Smooth muscle cell (in vitro differentiated cells): ENCODE data around the gene DNAH3. TPM values are rescaled to one million over a fixed set of nuclear protein-coding genes. Genes with fewer than 3 reads are reported as not detected.
A peak's percentile ranks its signal among the peaks of the same experiment; 100 is the strongest.
"Not testable (repeated sequence)": the region's sequence is repeated elsewhere in the genome, so short reads cannot be mapped to it uniquely, and the experiment has no call there.

Experiments
- DNase-seq: peaks from one replicate; lab custom pipeline; 2025; ENCODE audit not compliant: unreplicated experiment; lab: John Stamatoyannopoulos, UW
- H2AFZ ChIP-seq: fragments of 200-600 bp; sonication (generic); 2 replicates; pipeline ENCODE4 v1.6.0; 2016; ENCODE audit warnings: antibody characterized with exemption, low read depth, mild to moderate bottlenecking
- H3F3A ChIP-seq: fragments of 200-600 bp; sonication (generic); 2 replicates; pipeline ENCODE4 v1.6.0; 2017; ENCODE audit warnings: antibody characterized with exemption, low read depth
- H3K27ac ChIP-seq: fragments of 200-600 bp; sonication (generic); 2 replicates; pipeline ENCODE4 v1.5.1; 2016; ENCODE audit warnings: low read depth, mild to moderate bottlenecking
- H3K27me3 ChIP-seq: fragments of 200-600 bp; sonication (generic); 2 replicates; pipeline ENCODE4 v1.6.1; 2016; ENCODE audit warnings: low read depth, mild to moderate bottlenecking
- H3K36me3 ChIP-seq: fragments of 200-600 bp; sonication (generic); 2 replicates; pipeline ENCODE4 v1.5.1; 2016; ENCODE audit warnings: low read depth
- H3K4me1 ChIP-seq: fragments of 200-600 bp; sonication (generic); 2 replicates; pipeline ENCODE4 v1.5.1; 2016; ENCODE audit warnings: low read depth
- H3K4me2 ChIP-seq: fragments of 200-600 bp; sonication (generic); 2 replicates; pipeline ENCODE4 v1.6.0; 2016; ENCODE audit warnings: mild to moderate bottlenecking
- H3K4me3 ChIP-seq: fragments of 200-600 bp; sonication (generic); 2 replicates; pipeline ENCODE4 v1.5.1; 2016; ENCODE audit warnings: mild to moderate bottlenecking
- H3K79me2 ChIP-seq: fragments of 200-600 bp; sonication (generic); 2 replicates; pipeline ENCODE4 v1.6.0; 2016; ENCODE audit warnings: low read depth, mild to moderate bottlenecking
- H3K9ac ChIP-seq: fragments of 200-600 bp; sonication (generic); 2 replicates; pipeline ENCODE4 v1.6.0; 2016; ENCODE audit warnings: low read depth
- H3K9me3 ChIP-seq: fragments of 200-600 bp; sonication (generic); replicated peaks from 2 replicates; pipeline ENCODE4 v1.5.1; 2016; ENCODE audit warnings: low read depth
- H4K20me1 ChIP-seq: fragments of 200-600 bp; sonication (generic); 2 replicates; pipeline ENCODE4 v1.6.0; 2016; ENCODE audit warnings: low read depth
- CTCF ChIP-seq: fragments of 200-600 bp; sonication (generic); IDR thresholded peaks from 2 replicates; pipeline ENCODE4 v1.5.1; 2017; ENCODE audit warnings: borderline replicate concordance, mild to moderate bottlenecking, antibody characterized with exemption; ENCODE audit not compliant: insufficient read depth, poor library complexity, severe bottlenecking
- WGBS: methylation state at CpG from one replicate; pipeline ENCODE4 v1.1.7; 2016; ENCODE audit warnings: low lambda C conversion rate; 5-methylcytosine and 5-hydroxymethylcytosine counted together
- polyA plus RNA-seq: library from polyadenylated mRNA; unstranded; fragments of >200 nt; fragmentation: Nextera tagmentation; extraction: Ambion mirVana; gene quantifications from 2 replicates; pipeline ENCODE4 v1.2.1, GENCODE V29; 2016
- total RNA-seq: library from RNA; depleted of rRNA; stranded (reverse); fragments of >200 nt; gene quantifications from 2 replicates; pipeline ENCODE4 v1.2.3, GENCODE V29; 2014

The DNAH3 gene
- total and polyA plus RNA-seq, 2 experiments from 2014 or later = not detected

GRCh38 chr16:21100447-21100846, 50.2 kb downstream of the DNAH3 start:
- no peaks in the 10 kb centered on the region for H4K20me1 ChIP-seq
- TF ChIP-seq CTCF = no peak
- no peaks in the 10 kb centered on the region for H3K27me3 ChIP-seq
- H3K36me3 ChIP-seq = no peaks in the 10 kb centered on the region
- H3K9ac ChIP-seq = no peak overlapping the region
- peak overlapping the region; percentile 70 for H2AFZ ChIP-seq
- peak overlapping the region; percentile 29 for H3K4me2 ChIP-seq
- WGBS = 39% methylated on average over 4 of the region's 4 CpGs
- no peak for DNase-seq
- H3K27ac ChIP-seq = peak overlapping the region; percentile 25
- no peak overlapping the region for H3K4me3 ChIP-seq
- no peaks in the 10 kb centered on the region for H3K4me1 ChIP-seq
- H3K9me3 ChIP-seq = no peaks in the 10 kb centered on the region
- H3K79me2 ChIP-seq = no peaks in the 10 kb centered on the region
- no peaks in the 10 kb centered on the region for H3F3A ChIP-seq

- no peaks in the 10 kb centered on the region for H3K9me3 ChIP-seq
- H3F3A ChIP-seq = no peaks in the 10 kb centered on the region
- no peak overlapping the region for H3K9ac ChIP-seq
- H2AFZ ChIP-seq = no peak overlapping the region
- no peaks in the 10 kb centered on the region for H3K36me3 ChIP-seq
- DNase-seq = no peak
- H3K27ac ChIP-seq = no peak overlapping the region
- H3K27me3 ChIP-seq = no peaks in the 10 kb centered on the region
- no peaks in the 10 kb centered on the region for H3K79me2 ChIP-seq
- WGBS = 52% methylated on average over 1 of the region's 1 CpG
- TF ChIP-seq CTCF = no peak
- no peak overlapping the region for H3K4me2 ChIP-seq
- H4K20me1 ChIP-seq = no peaks in the 10 kb centered on the region
- H3K4me3 ChIP-seq = no peak overlapping the region
- no peaks in the 10 kb centered on the region for H3K4me1 ChIP-seq
These were observed 53.5 kb downstream of the DNAH3 start for GRCh38 chr16:21097151-21097550.

GRCh38 chr16:21094719-21095118, 55.9 kb downstream of the DNAH3 start:
- H3K4me2 ChIP-seq, H3K36me3 ChIP-seq, H3K9me3 ChIP-seq, H2AFZ ChIP-seq, H3F3A ChIP-seq, H3K4me3 ChIP-seq, H3K9ac ChIP-seq, H3K27ac ChIP-seq, H4K20me1 ChIP-seq, H3K4me1 ChIP-seq, DNase-seq, H3K27me3 ChIP-seq, H3K79me2 ChIP-seq: not testable (repeated sequence)
- WGBS = 79% methylated on average over 2 of the region's 2 CpGs

GRCh38 chr16:21092951-21093350, 57.7 kb downstream of the DNAH3 start:
- Histone ChIP-seq H3K9ac (no peak overlapping the region), H3F3A (no peaks in the 10 kb centered on the region), H3K4me1 (no peaks in the 10 kb centered on the region), H3K36me3 (no peaks in the 10 kb centered on the region), H2AFZ (no peak overlapping the region), H3K27ac (no peak overlapping the region), H3K27me3 (no peaks in the 10 kb centered on the region), H4K20me1 (no peaks in the 10 kb centered on the region), H3K9me3 (no peaks in the 10 kb centered on the region), H3K4me3 (no peak overlapping the region), H3K4me2 (no peak overlapping the region), H3K79me2 (no peaks in the 10 kb centered on the region)
- 83% methylated on average over 2 of the region's 2 CpGs for WGBS
- no peak for TF ChIP-seq CTCF
- no peak for DNase-seq
